ENCODE data around the gene EXD2. TPM values are rescaled to one million over a fixed set of nuclear protein-coding genes. Genes with fewer than 3 reads are reported as not detected.
"Not testable (repeated sequence)": the region's sequence is repeated elsewhere in the genome, so short reads cannot be mapped to it uniquely, and the experiment has no call there.

Gene EXD2
- total RNA-seq, 4 donors from 2014 or later, result 4.6 to 52.1 (median 28.3) TPM

GRCh38 chr14:69214393-69214792 is 23.1 kb downstream of the EXD2 start:
- no peaks in the 10 kb centered on the region for H3K27me3 ChIP-seq

DNA sequence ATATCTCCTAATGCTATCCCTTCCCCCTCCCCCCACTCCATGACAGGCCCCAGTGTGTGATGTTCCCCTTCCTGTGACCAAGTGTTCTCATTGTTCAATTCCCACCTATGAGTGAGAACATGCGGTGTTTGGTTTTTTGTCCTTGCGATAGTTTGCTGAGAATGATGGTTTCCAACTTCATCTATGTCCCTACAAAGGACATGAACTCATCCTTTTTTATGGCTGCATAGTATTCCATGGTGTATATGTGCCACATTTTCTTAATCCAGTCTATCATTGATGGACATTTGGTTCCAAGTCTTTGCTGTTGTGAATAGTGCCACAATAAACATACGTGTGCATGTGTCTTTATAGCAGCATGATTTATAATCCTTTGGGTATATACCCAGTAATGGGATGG is 26.4 kb downstream of the EXD2 start:
- H3K9me3 ChIP-seq; H3K27ac ChIP-seq; H3K4me1 ChIP-seq; H3K27me3 ChIP-seq; H3K4me3 ChIP-seq; intact Hi-C loops (cut with DNase I; ENCODE audit: low total_unique reads); H3K36me3 ChIP-seq; DNase-seq: not testable (repeated sequence)

More at GRCh38 chr14:69214393-69214792, 23.1 kb downstream of the EXD2 start:
- intact Hi-C loops (cut with DNase I; ENCODE audit: low total_unique reads), result no loop called here
- Histone ChIP-seq H3K27ac (no peak overlapping the region), H3K4me3 (no peak overlapping the region), H3K4me1 (no peaks in the 10 kb centered on the region), H3K9me3 (no peaks in the 10 kb centered on the region), H3K36me3 (no peaks in the 10 kb centered on the region)
- TF ChIP-seq POLR2A (IDR thresholded peaks at IDR 0.05), result no peak
- TF ChIP-seq, protein P1, sequence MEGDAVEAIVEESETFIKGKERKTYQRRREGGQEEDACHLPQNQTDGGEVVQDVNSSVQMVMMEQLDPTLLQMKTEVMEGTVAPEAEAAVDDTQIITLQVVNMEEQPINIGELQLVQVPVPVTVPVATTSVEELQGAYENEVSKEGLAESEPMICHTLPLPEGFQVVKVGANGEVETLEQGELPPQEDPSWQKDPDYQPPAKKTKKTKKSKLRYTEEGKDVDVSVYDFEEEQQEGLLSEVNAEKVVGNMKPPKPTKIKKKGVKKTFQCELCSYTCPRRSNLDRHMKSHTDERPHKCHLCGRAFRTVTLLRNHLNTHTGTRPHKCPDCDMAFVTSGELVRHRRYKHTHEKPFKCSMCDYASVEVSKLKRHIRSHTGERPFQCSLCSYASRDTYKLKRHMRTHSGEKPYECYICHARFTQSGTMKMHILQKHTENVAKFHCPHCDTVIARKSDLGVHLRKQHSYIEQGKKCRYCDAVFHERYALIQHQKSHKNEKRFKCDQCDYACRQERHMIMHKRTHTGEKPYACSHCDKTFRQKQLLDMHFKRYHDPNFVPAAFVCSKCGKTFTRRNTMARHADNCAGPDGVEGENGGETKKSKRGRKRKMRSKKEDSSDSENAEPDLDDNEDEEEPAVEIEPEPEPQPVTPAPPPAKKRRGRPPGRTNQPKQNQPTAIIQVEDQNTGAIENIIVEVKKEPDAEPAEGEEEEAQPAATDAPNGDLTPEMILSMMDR (IDR thresholded peaks at IDR 0.05), result no peak
- DNase-seq, result no peak

DNA sequence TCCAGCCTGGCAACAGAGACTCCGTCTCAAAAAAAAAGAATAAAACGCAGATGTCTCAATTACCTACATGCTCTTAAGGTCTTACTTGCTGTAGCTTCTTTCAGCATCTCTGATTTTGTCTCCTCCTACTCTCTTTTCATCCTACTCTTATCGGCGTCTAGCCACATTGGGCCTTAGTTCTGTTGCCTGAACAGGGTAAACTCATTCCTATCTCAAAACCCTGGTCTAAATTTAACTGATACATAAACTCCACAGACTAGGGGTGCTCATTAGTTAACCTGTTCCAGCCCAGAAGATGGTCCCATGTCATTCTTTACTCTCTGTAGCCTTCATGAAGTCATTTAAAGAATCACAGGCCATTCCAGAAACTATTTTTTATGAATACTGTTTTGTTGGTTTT is 33.6 kb downstream of the EXD2 start:
- no peak overlapping the region for H3K4me3 ChIP-seq
- no peak overlapping the region for H3K27ac ChIP-seq
- H3K27me3 ChIP-seq, result no peaks in the 10 kb centered on the region
- no peaks in the 10 kb centered on the region for H3K36me3 ChIP-seq
- no peak for TF ChIP-seq POLR2A (IDR thresholded peaks at IDR 0.05)
- TF ChIP-seq, protein P1 (IDR thresholded peaks at IDR 0.05), result no peak
- peaks cover 0 to 4% of the 10 kb centered on the region in 2 donors for H3K4me1 ChIP-seq
- no peak for DNase-seq
- H3K9me3 ChIP-seq, result no peaks in the 10 kb centered on the region
- intact Hi-C loops (cut with DNase I; ENCODE audit: low total_unique reads), result no loop called here

- TF ChIP-seq, protein P1 (IDR thresholded peaks at IDR 0.05), result no peak
- no peak for TF ChIP-seq POLR2A (IDR thresholded peaks at IDR 0.05)
- Histone ChIP-seq H3K27me3 (no peaks in the 10 kb centered on the region), H3K27ac (peak overlapping the region; percentile 45 to 50), H3K4me1 (peaks cover 0 to 4% of the 10 kb centered on the region in 2 donors), H3K36me3 (no peaks in the 10 kb centered on the region), H3K4me3 (no peak overlapping the region), H3K9me3 (no peaks in the 10 kb centered on the region)
- intact Hi-C loops (cut with DNase I; ENCODE audit: low total_unique reads), result no loop called here
- DNase-seq, result no peak
Measured at GRCh38 chr14:69226178-69226577, 34.9 kb downstream of the EXD2 start.

DNA sequence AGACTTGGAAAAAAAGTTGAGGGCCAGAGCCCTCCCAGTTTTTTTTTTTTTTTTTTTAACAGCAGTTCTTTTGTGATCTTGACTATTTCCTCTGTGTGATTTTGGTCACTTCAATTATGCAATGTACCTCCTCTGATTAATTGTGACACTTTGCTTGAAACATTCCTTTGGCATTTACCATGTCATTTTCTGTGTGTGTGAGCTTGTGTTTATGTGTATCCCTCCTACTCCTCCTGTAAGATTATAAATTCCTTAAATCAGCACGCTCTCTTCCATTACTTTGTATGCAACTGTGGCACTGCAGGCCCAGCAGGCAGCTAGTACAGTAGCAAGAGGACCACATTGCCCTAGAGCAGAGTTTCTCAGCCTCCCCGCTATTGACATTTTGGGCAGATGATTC is 35.4 kb downstream of the EXD2 start:
- TF ChIP-seq, protein P1 (IDR thresholded peaks at IDR 0.05), result no peak
- TF ChIP-seq POLR2A (IDR thresholded peaks at IDR 0.05), result no peak
- intact Hi-C loops (cut with DNase I; ENCODE audit: low total_unique reads), result no loop called here
- Histone ChIP-seq H3K4me1 (peaks cover 0 to 4% of the 10 kb centered on the region in 2 donors), H3K27ac (peak overlapping the region; percentile 45 to 50), H3K36me3 (no peaks in the 10 kb centered on the region), H3K27me3 (no peaks in the 10 kb centered on the region), H3K4me3 (no peak overlapping the region), H3K9me3 (no peaks in the 10 kb centered on the region)
- no peak for DNase-seq

- no peak overlapping the region for H3K4me3 ChIP-seq
- H3K27ac ChIP-seq, result no peak overlapping the region
- TF ChIP-seq, protein P1 (IDR thresholded peaks at IDR 0.05), result no peak
- no peak for TF ChIP-seq POLR2A (IDR thresholded peaks at IDR 0.05)
- no peaks in the 10 kb centered on the region for H3K36me3 ChIP-seq
- no peak for DNase-seq
- peaks cover 0 to 4% of the 10 kb centered on the region in 2 donors for H3K4me1 ChIP-seq
- intact Hi-C loops (cut with DNase I; ENCODE audit: low total_unique reads), result no loop called here
- H3K9me3 ChIP-seq, result no peaks in the 10 kb centered on the region
- no peaks in the 10 kb centered on the region for H3K27me3 ChIP-seq
Measured at GRCh38 chr14:69231486-69231885, 40.2 kb downstream of the EXD2 start.

Measured in uterus (tissue), 4 donors.